ENCODE measurements around the gene MCMBP.

Gene MCMBP

DNA sequence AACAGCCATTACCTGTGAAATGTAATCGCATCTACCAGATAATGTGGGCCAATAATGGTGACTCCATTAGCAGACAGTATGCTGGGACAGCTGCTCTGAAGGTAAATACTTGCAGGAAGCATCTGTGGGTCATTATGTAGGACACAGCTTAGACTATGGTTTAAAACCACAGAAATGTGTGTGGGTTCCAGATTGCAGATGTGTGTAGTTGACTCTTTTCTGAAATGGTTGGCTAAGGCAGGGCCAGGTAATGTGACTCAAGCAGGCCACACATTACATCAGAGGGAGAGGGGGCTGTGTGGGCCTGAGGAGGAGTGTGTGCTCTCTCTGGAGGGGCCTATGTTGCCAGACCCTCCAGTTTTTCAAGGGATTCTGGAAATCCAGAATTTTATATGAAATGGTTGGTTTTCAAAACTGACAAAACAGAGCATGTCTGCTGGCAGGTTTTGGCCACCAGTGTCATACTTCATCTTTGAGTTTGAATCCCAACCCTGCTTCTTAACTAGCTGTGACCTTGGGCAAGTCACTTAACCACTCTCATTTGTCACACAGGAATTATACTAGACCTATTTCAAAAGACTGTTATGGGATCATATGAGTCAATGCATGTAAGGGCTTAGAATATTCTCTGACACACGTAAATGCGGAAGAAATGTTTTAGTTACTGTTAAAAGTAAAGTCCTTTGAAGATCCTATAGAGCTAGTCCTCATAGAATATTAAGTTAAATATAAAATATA lies 64.5 kb downstream of the MCMBP start:
- TF ChIP-seq, protein P1, sequence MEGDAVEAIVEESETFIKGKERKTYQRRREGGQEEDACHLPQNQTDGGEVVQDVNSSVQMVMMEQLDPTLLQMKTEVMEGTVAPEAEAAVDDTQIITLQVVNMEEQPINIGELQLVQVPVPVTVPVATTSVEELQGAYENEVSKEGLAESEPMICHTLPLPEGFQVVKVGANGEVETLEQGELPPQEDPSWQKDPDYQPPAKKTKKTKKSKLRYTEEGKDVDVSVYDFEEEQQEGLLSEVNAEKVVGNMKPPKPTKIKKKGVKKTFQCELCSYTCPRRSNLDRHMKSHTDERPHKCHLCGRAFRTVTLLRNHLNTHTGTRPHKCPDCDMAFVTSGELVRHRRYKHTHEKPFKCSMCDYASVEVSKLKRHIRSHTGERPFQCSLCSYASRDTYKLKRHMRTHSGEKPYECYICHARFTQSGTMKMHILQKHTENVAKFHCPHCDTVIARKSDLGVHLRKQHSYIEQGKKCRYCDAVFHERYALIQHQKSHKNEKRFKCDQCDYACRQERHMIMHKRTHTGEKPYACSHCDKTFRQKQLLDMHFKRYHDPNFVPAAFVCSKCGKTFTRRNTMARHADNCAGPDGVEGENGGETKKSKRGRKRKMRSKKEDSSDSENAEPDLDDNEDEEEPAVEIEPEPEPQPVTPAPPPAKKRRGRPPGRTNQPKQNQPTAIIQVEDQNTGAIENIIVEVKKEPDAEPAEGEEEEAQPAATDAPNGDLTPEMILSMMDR (IDR thresholded peaks at IDR 0.05; ENCODE audit: borderline replicate concordance, insufficient read depth, low read depth, low read length), result no peak
- no peak overlapping the region for H3K4me3 ChIP-seq (ENCODE audit: low read depth, low read length)

DNA sequence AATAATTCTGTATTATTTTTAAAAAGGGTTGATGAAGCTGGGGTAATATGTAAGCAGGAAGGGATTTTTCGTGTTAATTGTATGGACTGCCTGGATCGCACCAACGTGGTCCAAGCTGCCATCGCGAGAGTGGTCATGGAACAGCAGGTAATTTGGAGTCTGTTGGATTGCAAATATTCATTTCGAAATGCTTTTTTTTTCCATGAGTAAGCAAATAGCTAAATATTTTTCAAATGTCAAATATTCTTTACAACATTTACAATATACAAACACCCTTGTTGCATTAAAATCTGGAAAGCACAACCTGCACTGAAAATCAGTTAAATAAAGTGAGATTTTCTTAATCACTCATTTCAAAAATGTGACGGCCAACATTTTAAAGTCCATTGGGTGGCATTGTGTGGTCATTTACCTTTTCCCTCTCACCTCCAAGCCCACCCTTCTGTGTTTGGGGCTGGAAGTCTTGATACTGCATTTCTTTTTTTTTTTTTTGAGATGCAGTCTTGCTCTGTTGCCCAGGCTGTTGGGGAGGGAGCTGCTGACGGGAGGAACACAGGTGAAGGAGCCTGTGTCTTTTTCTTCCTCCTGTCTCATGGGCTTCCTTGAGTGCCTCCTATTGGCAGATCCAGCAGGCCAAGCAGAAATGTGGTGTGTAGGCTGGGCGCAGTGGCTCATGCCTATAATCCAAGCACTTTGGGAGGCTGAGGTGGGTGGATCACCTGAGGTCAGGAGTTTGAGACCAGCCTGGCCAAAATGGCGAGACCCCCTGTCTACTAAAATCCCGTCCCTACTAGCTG lies 66.1 kb downstream of the MCMBP start:
- TF ChIP-seq, protein P1 (IDR thresholded peaks at IDR 0.05; ENCODE audit: borderline replicate concordance, insufficient read depth, low read depth, low read length), result no peak

DNA sequence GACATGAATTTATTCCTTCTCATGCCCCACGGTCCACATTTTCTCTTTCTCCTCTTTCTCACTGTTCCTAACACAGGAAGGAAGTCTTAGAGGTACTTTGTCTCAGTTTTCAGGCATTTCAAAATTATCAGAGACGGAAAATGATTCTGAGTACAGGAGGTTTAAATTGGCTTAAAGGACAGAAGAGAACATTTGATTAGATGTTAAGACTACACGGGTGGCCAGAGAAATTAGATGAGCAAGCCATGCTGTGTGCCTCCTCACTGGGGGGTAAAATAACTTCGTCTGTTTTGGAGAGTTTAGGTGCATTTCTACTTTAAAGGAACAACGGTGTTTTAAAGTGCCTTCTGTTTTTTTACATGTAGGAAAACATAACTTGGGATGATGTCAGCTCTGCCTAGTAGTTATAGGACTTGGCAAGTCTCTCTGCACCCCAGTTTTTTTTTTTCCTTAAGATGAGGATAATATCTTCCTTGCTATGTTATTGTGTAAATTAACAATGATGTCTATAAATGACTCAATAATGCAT lies 66.9 kb downstream of the MCMBP start:
- TF ChIP-seq, protein P1 (IDR thresholded peaks at IDR 0.05; ENCODE audit: borderline replicate concordance, insufficient read depth, low read depth, low read length), result no peak
- H3K4me3 ChIP-seq (ENCODE audit: low read depth, low read length), result no peak overlapping the region

More for the DNA sequence above, 66.1 kb downstream of the MCMBP start:
- H3K4me3 ChIP-seq (ENCODE audit: low read depth, low read length), result no peak overlapping the region

DNA sequence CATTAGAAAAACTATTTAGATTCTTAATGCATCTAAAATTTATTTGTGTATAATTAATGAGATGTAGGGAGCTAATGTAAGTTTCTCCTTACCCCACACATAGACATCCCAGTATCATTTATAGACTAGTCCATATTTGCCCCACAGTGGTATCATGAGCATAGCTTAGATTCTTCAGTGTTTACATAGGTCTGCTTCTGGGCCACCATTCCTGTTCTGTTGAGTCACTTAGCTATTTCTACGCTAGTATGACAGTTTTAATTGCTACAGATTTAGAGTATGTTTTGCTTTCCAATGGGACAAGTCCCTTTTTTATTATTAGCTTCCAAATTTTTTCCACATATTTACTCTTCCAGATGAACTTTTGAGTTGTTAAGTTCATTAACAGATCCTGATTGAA lies 69.4 kb downstream of the MCMBP start:
- H3K4me3 ChIP-seq (ENCODE audit: low read depth, low read length), result no peak overlapping the region
- TF ChIP-seq, protein P1 (IDR thresholded peaks at IDR 0.05; ENCODE audit: borderline replicate concordance, insufficient read depth, low read depth, low read length), result no peak

DNA sequence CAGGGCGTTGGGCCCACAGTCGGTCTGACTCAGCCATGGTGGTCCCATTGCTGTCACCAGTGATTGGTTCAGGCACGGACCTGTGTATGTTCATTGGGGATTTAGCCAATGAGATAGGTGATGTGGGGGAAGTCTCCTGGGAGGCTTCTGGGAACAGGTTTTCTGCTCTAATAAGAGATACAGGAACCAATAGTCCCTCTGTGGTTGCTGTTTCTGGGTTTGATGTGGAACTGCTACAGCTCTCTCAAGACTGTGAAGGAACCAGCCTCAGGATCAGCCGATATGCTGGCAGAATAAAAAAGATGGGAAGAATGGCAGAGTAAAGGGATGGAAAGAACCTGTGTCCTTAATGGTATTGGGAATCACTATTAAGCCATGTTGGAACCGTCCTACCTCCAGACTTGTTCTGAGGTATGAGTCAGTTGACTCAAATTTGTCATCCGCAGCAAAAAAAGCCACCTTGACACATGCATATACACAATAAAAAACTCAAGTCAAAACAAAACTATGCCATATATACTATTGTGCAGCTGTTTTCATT lies 70.6 kb downstream of the MCMBP start:
- no peak overlapping the region for H3K4me3 ChIP-seq (ENCODE audit: low read depth, low read length)
- TF ChIP-seq, protein P1 (IDR thresholded peaks at IDR 0.05; ENCODE audit: borderline replicate concordance, insufficient read depth, low read depth, low read length), result no peak

DNA sequence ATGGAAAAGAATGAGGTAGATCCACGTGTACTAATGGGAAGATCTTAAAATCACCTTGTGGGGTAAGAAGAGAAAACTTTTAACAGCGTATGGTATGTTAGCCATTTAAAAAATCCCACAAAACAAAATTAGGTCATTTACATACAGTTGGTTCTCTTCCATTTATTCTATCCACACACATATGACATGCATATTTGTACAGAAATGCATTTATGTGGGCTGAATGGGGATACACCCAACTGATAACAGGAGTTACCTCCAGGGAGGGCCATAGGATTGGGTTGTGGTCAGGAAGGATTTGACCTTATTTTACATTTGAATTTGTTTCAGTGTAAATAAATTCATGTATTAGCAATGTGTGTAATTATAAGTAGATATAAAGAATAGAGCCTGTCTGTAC lies 71.5 kb downstream of the MCMBP start:
- TF ChIP-seq, protein P1 (IDR thresholded peaks at IDR 0.05; ENCODE audit: borderline replicate concordance, insufficient read depth, low read depth, low read length), result no peak
- H3K4me3 ChIP-seq (ENCODE audit: low read depth, low read length), result no peak overlapping the region

All from GM12875 (cell line).